Measurements from ENCODE around the gene KLRC4. TPM values are rescaled to one million over a fixed set of nuclear protein-coding genes. Genes with fewer than 3 reads are reported as not detected.

The KLRC4 gene
- total and polyA plus RNA-seq, 2 of the 8 experiments (the other 6 are each of a cell fraction or from before 2014, with no cell fraction given): not detected

GRCh38 chr12:10358969-10359368 lies 50.6 kb downstream of the KLRC4 start (continued):
- no peak for TF ChIP-seq GABPA (IDR thresholded peaks at IDR 0.05; ENCODE audit: borderline replicate concordance, insufficient read depth, low read length)
- no peak for TF ChIP-seq YY1 (IDR thresholded peaks at IDR 0.05; ENCODE audit: low read depth, low read length)
- no peak for TF ChIP-seq EZH2 (IDR thresholded peaks at IDR 0.05; ENCODE audit: low read depth, low read length, severe bottlenecking)
- no peak for TF ChIP-seq CHD7 (IDR thresholded peaks at IDR 0.05; ENCODE audit: insufficient replicate concordance, low read length)
- no peak for TF ChIP-seq USF2 (IDR thresholded peaks at IDR 0.05; ENCODE audit: low read length)
- no peak for TF ChIP-seq BCL11A (IDR thresholded peaks at IDR 0.05; ENCODE audit: low read depth in 2 of 2, low read length in 2 of 2)
- no peak for TF ChIP-seq HDAC6 (IDR thresholded peaks at IDR 0.05; ENCODE audit: low read depth, low read length)

All from H1 (cell line).